ENCODE data around the gene GTPBP3. TPM values are rescaled to one million over a fixed set of nuclear protein-coding genes. Genes with fewer than 3 reads are reported as not detected.

GTPBP3 gene
- total RNA-seq, 1 experiment from 2014 or later, result 62.9 TPM

GRCh38 chr19:17292301-17293074 lies 44.9 kb upstream of the GTPBP3 start:
- H2BK15ac ChIP-seq (ENCODE audit: low read depth, low read length), result no peak overlapping the region
- no peaks in the 10 kb centered on the region for H4K20me1 ChIP-seq (ENCODE audit: control insufficient read depth, insufficient read depth, insufficient read length)
- H4K8ac ChIP-seq (replicated peaks; ENCODE audit: insufficient read length, low read depth, low read length), result no peak overlapping the region
- no peaks in the 10 kb centered on the region for H3K27me3 ChIP-seq (ENCODE audit: insufficient read depth, low read length)
- no peaks in the 10 kb centered on the region for H3K79me2 ChIP-seq (ENCODE audit: insufficient read depth, low read length)
- no peak overlapping the region for H3K23ac ChIP-seq (ENCODE audit: insufficient read length, low read depth, low read length)
- H3T11ph ChIP-seq (ENCODE audit: low read length), result no peak overlapping the region
- H2BK12ac ChIP-seq (ENCODE audit: insufficient read length, low read depth, low read length), result no peak overlapping the region
- peak; percentile 71 for TF ChIP-seq CTCF (conservative IDR thresholded peaks at IDR 0.05)
- H3K14ac ChIP-seq (ENCODE audit: insufficient read depth, low read length), result peak overlapping the region; percentile 76
- DNase-seq, result peak; percentile 95
- no peak overlapping the region for H3K27ac ChIP-seq (ENCODE audit: insufficient read length, low read depth, low read length)
- H3K56ac ChIP-seq (ENCODE audit: insufficient read length, low read depth, low read length), result no peak overlapping the region
- Mint-ChIP-seq H3K4me3 (peak overlapping the region; percentile 80 to 89), H3K9me3 (no peaks in the 10 kb centered on the region), H3K4me1 (peaks cover 5 to 21% of the 10 kb centered on the region in 2 experiments; a peak in 2 of 4 replicates), H3K27me3 (ENCODE audit: low read depth) (peaks cover 2% of the 10 kb centered on the region; the same call in 1 of the 2 replicates), H3K27ac (peak overlapping the region; percentile 96 to 98 (median 96)), H3K36me3 (ENCODE audit: insufficient read depth in 1 of 3, low read depth in 3 of 3) (peaks cover 10 to 12% (median 11%) of the 10 kb centered on the region in 3 experiments)
- no peak overlapping the region for H2BK5ac ChIP-seq (ENCODE audit: insufficient read length, low read length)
- no peak overlapping the region for H2BK20ac ChIP-seq (ENCODE audit: low read depth, low read length, poor library complexity, severe bottlenecking)
- peak overlapping the region; percentile 78 for H3K4me2 ChIP-seq (ENCODE audit: insufficient read depth, insufficient read length, low read length)
- H3K4ac ChIP-seq (ENCODE audit: low read depth, low read length), result no peak overlapping the region
- no peak overlapping the region for H2BK120ac ChIP-seq (ENCODE audit: low read depth, low read length, poor library complexity, severe bottlenecking)
- no CpG with 5 or more reads among the region's 46 CpGs for WGBS (ENCODE audit: extremely low coverage, insufficient read length, low lambda C conversion rate)
- H3K9ac ChIP-seq (ENCODE audit: extremely low read depth, insufficient read length, low read length), result peak overlapping the region; percentile 27
- no peak overlapping the region for H4K5ac ChIP-seq (ENCODE audit: insufficient read length, low read depth, low read length)
- H3K18ac ChIP-seq (ENCODE audit: insufficient read length, low read depth, low read length), result peak overlapping the region; percentile 64
- no peak overlapping the region for H2AFZ ChIP-seq (ENCODE audit: low read length)
- no peaks in the 10 kb centered on the region for H3K9me3 ChIP-seq (ENCODE audit: control insufficient read depth, low read depth, low read length)
- H4K91ac ChIP-seq (ENCODE audit: insufficient read length, low read depth, low read length), result no peak overlapping the region
- H2AK5ac ChIP-seq (ENCODE audit: insufficient read length, low read length), result no peak overlapping the region
- no peaks in the 10 kb centered on the region for H3K79me1 ChIP-seq (ENCODE audit: insufficient read depth, low read depth, low read length, poor library complexity, severe bottlenecking)
- no peaks in the 10 kb centered on the region; the same call in 1 of the 2 replicates for H3K4me1 ChIP-seq (ENCODE audit: insufficient read depth, low read length)
- no peaks in the 10 kb centered on the region for H3K23me2 ChIP-seq (ENCODE audit: insufficient read length, low read depth, low read length, poor library complexity, severe bottlenecking)

Measured in H9 (cell line).